ENCODE results near the gene WDR7.

Gene WDR7

DNA sequence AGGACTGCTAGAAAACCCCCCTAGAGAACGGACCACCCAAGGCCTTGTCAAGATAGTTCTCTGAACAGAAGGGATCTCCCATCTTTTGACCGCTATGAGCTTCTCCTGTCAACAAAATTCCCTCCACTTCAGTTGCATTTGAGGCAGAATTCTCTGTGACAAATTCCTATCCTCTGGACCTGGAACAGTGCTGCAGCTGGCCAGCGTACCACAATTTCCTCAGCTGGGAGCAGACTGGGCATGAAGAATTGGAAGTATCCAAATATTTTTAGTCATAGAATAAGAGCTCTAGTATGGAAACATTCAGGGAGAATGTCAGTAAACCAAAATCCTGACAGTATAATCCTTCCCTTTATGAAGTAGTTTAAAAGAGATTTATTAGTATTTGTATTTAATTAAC is 348.7 kb downstream of the WDR7 start:
- TF ChIP-seq, protein P1, sequence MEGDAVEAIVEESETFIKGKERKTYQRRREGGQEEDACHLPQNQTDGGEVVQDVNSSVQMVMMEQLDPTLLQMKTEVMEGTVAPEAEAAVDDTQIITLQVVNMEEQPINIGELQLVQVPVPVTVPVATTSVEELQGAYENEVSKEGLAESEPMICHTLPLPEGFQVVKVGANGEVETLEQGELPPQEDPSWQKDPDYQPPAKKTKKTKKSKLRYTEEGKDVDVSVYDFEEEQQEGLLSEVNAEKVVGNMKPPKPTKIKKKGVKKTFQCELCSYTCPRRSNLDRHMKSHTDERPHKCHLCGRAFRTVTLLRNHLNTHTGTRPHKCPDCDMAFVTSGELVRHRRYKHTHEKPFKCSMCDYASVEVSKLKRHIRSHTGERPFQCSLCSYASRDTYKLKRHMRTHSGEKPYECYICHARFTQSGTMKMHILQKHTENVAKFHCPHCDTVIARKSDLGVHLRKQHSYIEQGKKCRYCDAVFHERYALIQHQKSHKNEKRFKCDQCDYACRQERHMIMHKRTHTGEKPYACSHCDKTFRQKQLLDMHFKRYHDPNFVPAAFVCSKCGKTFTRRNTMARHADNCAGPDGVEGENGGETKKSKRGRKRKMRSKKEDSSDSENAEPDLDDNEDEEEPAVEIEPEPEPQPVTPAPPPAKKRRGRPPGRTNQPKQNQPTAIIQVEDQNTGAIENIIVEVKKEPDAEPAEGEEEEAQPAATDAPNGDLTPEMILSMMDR (IDR thresholded peaks at IDR 0.05; ENCODE audit: low read depth, low read length): no peak
- no peak overlapping the region for H3K4me3 ChIP-seq (ENCODE audit: low read depth, low read length)

DNA sequence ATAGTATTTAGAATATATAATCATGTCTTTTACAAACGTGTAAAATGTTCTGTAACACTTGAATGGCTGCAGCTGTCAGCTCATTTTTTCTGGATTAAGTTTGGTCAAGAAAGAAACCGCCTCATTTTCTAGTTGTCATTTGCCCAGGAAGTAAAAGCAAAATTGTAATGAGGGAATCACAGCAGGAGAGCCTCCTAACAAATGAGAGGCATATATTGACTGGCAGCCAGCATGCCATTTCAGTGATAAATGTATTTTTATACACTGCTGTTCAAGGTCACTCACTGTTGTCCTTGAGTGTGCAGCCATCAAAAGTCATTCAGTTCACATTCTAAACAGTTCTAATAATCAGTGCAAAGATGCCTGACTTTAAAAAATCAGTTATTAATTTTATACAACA is 351.5 kb downstream of the WDR7 start:
- no peak overlapping the region for H3K4me3 ChIP-seq (ENCODE audit: low read depth, low read length)
- TF ChIP-seq, protein P1 (IDR thresholded peaks at IDR 0.05; ENCODE audit: low read depth, low read length): no peak

DNA sequence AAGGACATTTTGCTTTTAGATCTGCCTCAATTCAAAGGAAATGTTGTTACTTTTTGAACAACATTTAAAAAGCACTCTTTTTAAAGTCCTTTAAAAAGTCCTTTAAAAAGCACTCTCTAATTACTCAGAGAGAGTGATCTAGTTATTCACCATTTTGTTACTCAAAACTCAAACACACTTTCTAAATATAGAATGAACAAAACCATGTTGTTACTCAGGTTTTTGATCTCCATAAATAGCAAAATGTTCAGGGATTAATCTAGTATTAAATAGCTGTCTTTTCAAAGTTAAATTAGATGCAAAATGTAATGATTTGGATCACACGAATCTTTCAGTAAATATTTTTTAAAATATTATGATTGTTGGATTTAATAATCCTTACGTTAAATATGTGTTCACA is 352.2 kb downstream of the WDR7 start:
- TF ChIP-seq, protein P1 (IDR thresholded peaks at IDR 0.05; ENCODE audit: low read depth, low read length): no peak
- no peak overlapping the region for H3K4me3 ChIP-seq (ENCODE audit: low read depth, low read length)

DNA sequence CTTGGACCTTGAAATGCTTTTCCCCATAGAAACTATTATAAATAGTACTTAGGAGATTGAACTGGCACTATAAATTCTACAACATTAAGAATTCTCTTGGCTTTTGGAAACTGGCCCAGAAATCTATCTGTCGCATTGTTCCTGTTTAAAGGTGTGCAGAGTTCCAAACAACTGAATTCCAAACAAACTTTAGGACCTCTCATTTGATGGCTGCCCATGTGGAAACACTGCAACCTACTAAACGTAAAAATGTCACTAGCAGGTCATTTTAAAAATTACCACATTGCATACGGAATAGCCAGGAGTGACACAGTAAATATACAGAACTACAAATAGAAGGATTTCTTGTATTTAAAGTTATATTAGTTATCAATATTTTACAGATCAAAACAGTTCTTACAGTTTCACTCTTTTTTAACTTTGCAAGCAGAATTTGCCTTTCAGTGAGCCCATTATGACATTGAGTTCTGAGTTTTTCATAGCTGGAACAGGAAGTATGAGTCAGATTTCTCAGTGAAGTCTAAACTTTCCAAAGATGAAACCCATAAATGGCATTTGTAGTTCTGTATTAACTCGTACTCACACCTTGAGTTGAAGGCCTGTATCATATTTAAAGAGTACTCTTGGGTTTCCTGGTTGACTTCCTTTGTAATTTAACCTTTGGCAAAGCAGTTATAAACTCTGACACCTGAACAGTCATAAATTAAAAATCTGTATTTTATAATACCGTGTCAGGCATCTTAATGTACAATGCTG is 353.4 kb downstream of the WDR7 start:
- H3K4me3 ChIP-seq (ENCODE audit: low read depth, low read length): no peak overlapping the region
- TF ChIP-seq, protein P1 (IDR thresholded peaks at IDR 0.05; ENCODE audit: low read depth, low read length): no peak

DNA sequence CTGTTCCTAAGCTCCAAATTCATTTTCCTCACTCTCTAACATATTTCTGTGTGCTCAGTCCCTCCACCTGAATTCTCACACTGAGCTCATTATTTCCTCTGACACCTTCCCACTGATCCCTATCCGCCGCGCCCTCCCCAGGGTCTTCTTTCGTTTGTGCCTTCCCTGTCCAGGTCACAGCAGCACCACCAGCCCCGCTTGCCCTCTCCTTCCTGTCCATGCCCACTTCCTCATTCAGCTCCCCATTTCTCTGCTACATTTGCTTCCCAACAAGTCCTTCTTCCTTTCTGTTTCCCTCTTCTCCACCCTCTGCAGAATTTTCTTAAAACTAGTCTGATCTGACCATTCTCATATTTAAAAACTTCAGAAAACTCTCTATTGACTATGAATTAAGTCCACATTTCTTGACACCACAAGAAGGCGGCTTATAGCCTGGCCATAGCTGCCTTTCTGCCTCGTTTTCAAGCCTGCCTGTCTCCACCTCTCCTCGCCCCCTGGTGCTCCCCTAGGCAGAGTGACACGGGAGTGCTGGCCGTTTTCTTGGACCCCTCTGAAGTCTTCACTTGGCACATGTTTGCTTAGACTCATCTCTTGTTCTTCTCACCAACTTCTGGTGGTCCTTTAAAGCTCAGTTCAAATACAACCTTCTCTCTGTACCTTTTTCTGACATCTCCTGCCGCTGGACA is 357.0 kb downstream of the WDR7 start:
- TF ChIP-seq, protein P1 (IDR thresholded peaks at IDR 0.05; ENCODE audit: low read depth, low read length): no peak
- no peak overlapping the region for H3K4me3 ChIP-seq (ENCODE audit: low read depth, low read length)

DNA sequence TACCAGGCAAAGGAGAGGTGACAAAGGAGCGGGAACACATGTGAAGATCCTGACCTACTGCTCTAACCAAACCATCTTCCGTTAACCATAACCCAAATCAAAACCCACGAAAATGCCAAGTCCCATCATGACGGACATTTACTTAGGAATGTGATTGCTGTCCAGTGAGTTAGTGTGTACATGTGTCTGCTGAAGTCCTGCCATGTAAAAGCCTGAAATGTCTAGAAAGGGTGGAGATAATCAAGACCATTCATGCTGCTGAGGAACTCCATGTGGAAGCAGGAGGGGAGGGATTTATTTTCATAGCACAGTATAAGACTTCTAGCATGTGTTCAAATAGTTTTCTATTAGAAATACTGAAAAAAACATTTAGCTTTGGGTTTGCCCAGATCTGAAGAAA is 358.7 kb downstream of the WDR7 start:
- TF ChIP-seq, protein P1 (IDR thresholded peaks at IDR 0.05; ENCODE audit: low read depth, low read length): no peak
- no peak overlapping the region for H3K4me3 ChIP-seq (ENCODE audit: low read depth, low read length)

DNA sequence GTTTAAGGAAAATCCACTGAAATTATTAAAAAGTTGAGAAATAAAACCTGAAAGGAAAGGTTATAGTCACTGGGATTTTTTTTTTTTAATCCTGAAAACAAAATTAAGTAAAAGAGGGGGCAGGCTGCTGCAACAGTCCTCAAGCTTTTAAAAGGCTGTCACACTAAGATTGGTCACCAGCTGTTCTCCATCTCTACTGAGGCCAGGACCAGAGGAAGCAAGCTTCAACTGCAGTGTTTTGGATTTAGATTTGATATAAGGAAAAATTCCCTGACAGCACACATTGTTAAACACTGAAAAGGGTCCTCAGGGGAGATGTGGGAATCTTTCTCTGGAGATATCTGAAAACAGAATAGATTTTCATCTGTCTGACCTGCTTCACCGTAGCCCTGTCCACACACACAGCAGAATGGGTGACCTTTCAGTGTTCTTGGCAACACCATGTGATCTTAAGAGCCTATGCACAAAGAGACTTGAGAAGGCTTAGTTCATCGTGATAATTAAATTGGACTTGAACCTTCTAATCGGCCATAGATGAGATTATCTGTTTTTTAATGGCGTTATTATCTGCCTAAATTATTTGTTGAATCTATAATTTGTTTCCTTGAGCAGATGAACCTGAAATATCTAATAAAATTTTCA is 363.7 kb downstream of the WDR7 start:
- no peak overlapping the region for H3K4me3 ChIP-seq (ENCODE audit: low read depth, low read length)
- TF ChIP-seq, protein P1 (IDR thresholded peaks at IDR 0.05; ENCODE audit: low read depth, low read length): no peak
